ACC112 (cell line): ENCODE measurements around the gene IQCM.

Experiments used
- H2AFZ ChIP-seq: fragments of 200-600 bp; sonication (generic); one replicate; pipeline ENCODE4 v1.6.0; 2017; ENCODE audit warnings: antibody characterized with exemption, low read length; ENCODE audit not compliant: unreplicated experiment
- H3K27ac ChIP-seq: fragments of 200-600 bp; sonication (generic); 2 replicates; pipeline ENCODE4 v1.5.1; 2014; ENCODE audit warnings: low read depth, mild to moderate bottlenecking, antibody characterized with exemption, low read length, moderate library complexity
- H3K27me3 ChIP-seq: fragments of 200-600 bp; sonication (generic); 2 replicates; pipeline ENCODE4 v1.6.1; 2014; ENCODE audit warnings: mild to moderate bottlenecking, antibody characterized with exemption, low read length, moderate library complexity, mixed read lengths; ENCODE audit not compliant: insufficient read depth
- H3K36me3 ChIP-seq: fragments of 200-600 bp; sonication (generic); 2 replicates; pipeline ENCODE4 v1.6.1; 2016; ENCODE audit warnings: mild to moderate bottlenecking, antibody characterized with exemption, low read length, moderate library complexity, mixed read lengths; ENCODE audit not compliant: insufficient read depth
- H3K4me1 ChIP-seq: fragments of 200-600 bp; sonication (generic); one replicate; pipeline ENCODE4 v1.6.1; 2016; ENCODE audit warnings: low read length, mixed read lengths; ENCODE audit not compliant: insufficient read depth, unreplicated experiment, control insufficient read depth
- H3K4me3 ChIP-seq: fragments of 200-600 bp; sonication (generic); 2 replicates; pipeline ENCODE4 v1.5.1; 2014; ENCODE audit warnings: mild to moderate bottlenecking, low read depth, low read length
- H3K79me2 ChIP-seq: fragments of 200-600 bp; sonication (generic); one replicate; pipeline ENCODE4 v1.6.0; 2016; ENCODE audit warnings: low read length; ENCODE audit not compliant: control insufficient read depth, unreplicated experiment, insufficient read depth

IQCM gene

GRCh38 chr4:149741186-149741831 is 74.3 kb downstream of the IQCM start:
- no peaks in the 10 kb centered on the region for H3K79me2 ChIP-seq
- H3K27ac ChIP-seq = no peak overlapping the region

GRCh38 chr4:149738156-149738555 is 77.5 kb downstream of the IQCM start:
- no peak overlapping the region for H3K27ac ChIP-seq
- H3K4me1 ChIP-seq = peaks cover 5% of the 10 kb centered on the region
- H3K36me3 ChIP-seq = no peaks in the 10 kb centered on the region
- H3K4me3 ChIP-seq = no peak overlapping the region
- H2AFZ ChIP-seq = no peak overlapping the region
- H3K27me3 ChIP-seq = no peaks in the 10 kb centered on the region
- H3K79me2 ChIP-seq = no peaks in the 10 kb centered on the region

More at GRCh38 chr4:149741186-149741831, 74.3 kb downstream of the IQCM start:
- H2AFZ ChIP-seq = no peak overlapping the region
- H3K4me3 ChIP-seq = no peak overlapping the region
- no peaks in the 10 kb centered on the region for H3K4me1 ChIP-seq
- no peaks in the 10 kb centered on the region for H3K27me3 ChIP-seq
- no peaks in the 10 kb centered on the region for H3K36me3 ChIP-seq

- H3K79me2 ChIP-seq = no peaks in the 10 kb centered on the region
- H3K27ac ChIP-seq = no peak overlapping the region
- H3K27me3 ChIP-seq = no peaks in the 10 kb centered on the region
- H3K4me1 ChIP-seq = peaks cover 5% of the 10 kb centered on the region
- H2AFZ ChIP-seq = no peak overlapping the region
- H3K4me3 ChIP-seq = no peak overlapping the region
- H3K36me3 ChIP-seq = no peaks in the 10 kb centered on the region
These were observed 79.8 kb downstream of the IQCM start for GRCh38 chr4:149735796-149736195.

- no peak overlapping the region for H3K4me3 ChIP-seq
- no peak overlapping the region for H2AFZ ChIP-seq
- H3K27me3 ChIP-seq = no peaks in the 10 kb centered on the region
- H3K79me2 ChIP-seq = no peaks in the 10 kb centered on the region
- no peak overlapping the region for H3K27ac ChIP-seq
- no peaks in the 10 kb centered on the region for H3K36me3 ChIP-seq
- H3K4me1 ChIP-seq = no peaks in the 10 kb centered on the region
These were observed 87.2 kb downstream of the IQCM start for GRCh38 chr4:149728444-149728843.

GRCh38 chr4:149727663-149728062 is 88.0 kb downstream of the IQCM start:
- no peaks in the 10 kb centered on the region for H3K27me3 ChIP-seq
- H3K79me2 ChIP-seq = no peaks in the 10 kb centered on the region
- H3K4me3 ChIP-seq = no peak overlapping the region
- H3K27ac ChIP-seq = no peak overlapping the region
- no peaks in the 10 kb centered on the region for H3K4me1 ChIP-seq
- H2AFZ ChIP-seq = no peak overlapping the region
- H3K36me3 ChIP-seq = no peaks in the 10 kb centered on the region

- Histone ChIP-seq H3K27me3 (no peaks in the 10 kb centered on the region), H3K79me2 (no peaks in the 10 kb centered on the region), H3K36me3 (no peaks in the 10 kb centered on the region), H2AFZ (no peak overlapping the region), H3K4me3 (no peak overlapping the region), H3K27ac (no peak overlapping the region), H3K4me1 (no peaks in the 10 kb centered on the region)
These were observed 92.6 kb downstream of the IQCM start for GRCh38 chr4:149723065-149723464.

GRCh38 chr4:149719806-149720205 is 95.8 kb downstream of the IQCM start:
- H3K27me3 ChIP-seq = no peaks in the 10 kb centered on the region
- H3K4me1 ChIP-seq = no peaks in the 10 kb centered on the region
- no peak overlapping the region for H3K27ac ChIP-seq
- no peaks in the 10 kb centered on the region for H3K36me3 ChIP-seq
- H3K4me3 ChIP-seq = no peak overlapping the region
- no peaks in the 10 kb centered on the region for H3K79me2 ChIP-seq
- H2AFZ ChIP-seq = no peak overlapping the region

GRCh38 chr4:149719357-149719756 is 96.3 kb downstream of the IQCM start:
- H3K4me3 ChIP-seq = no peak overlapping the region
- no peaks in the 10 kb centered on the region for H3K27me3 ChIP-seq
- H2AFZ ChIP-seq = no peak overlapping the region
- H3K79me2 ChIP-seq = no peaks in the 10 kb centered on the region
- H3K36me3 ChIP-seq = no peaks in the 10 kb centered on the region
- no peaks in the 10 kb centered on the region for H3K4me1 ChIP-seq
- no peak overlapping the region for H3K27ac ChIP-seq

GRCh38 chr4:149718500-149718899 is 97.1 kb downstream of the IQCM start:
- no peak overlapping the region for H3K27ac ChIP-seq
- no peaks in the 10 kb centered on the region for H3K36me3 ChIP-seq
- H2AFZ ChIP-seq = no peak overlapping the region
- H3K27me3 ChIP-seq = no peaks in the 10 kb centered on the region
- H3K4me1 ChIP-seq = no peaks in the 10 kb centered on the region
- no peak overlapping the region for H3K4me3 ChIP-seq
- no peaks in the 10 kb centered on the region for H3K79me2 ChIP-seq

GRCh38 chr4:149716728-149717127 is 98.9 kb downstream of the IQCM start:
- Histone ChIP-seq H3K27me3 (no peaks in the 10 kb centered on the region), H3K27ac (no peak overlapping the region), H3K36me3 (no peaks in the 10 kb centered on the region), H2AFZ (no peak overlapping the region), H3K79me2 (no peaks in the 10 kb centered on the region), H3K4me1 (no peaks in the 10 kb centered on the region), H3K4me3 (no peak overlapping the region)

GRCh38 chr4:149715822-149716585 is 99.6 kb downstream of the IQCM start:
- no peak overlapping the region for H3K27ac ChIP-seq
- no peak overlapping the region for H2AFZ ChIP-seq

More at GRCh38 chr4:149715822-149716585, 99.6 kb downstream of the IQCM start:
- Histone ChIP-seq H3K27me3 (no peaks in the 10 kb centered on the region), H3K4me1 (no peaks in the 10 kb centered on the region), H3K4me3 (no peak overlapping the region), H3K79me2 (no peaks in the 10 kb centered on the region), H3K36me3 (no peaks in the 10 kb centered on the region)
